NCI-H1092 (cell line): Measurements from ENCODE around the gene PNLDC1.

Experiments used
- DNase-seq: peaks from one replicate; lab custom pipeline; 2025; lab: John Stamatoyannopoulos, UW

The PNLDC1 gene, protein sequence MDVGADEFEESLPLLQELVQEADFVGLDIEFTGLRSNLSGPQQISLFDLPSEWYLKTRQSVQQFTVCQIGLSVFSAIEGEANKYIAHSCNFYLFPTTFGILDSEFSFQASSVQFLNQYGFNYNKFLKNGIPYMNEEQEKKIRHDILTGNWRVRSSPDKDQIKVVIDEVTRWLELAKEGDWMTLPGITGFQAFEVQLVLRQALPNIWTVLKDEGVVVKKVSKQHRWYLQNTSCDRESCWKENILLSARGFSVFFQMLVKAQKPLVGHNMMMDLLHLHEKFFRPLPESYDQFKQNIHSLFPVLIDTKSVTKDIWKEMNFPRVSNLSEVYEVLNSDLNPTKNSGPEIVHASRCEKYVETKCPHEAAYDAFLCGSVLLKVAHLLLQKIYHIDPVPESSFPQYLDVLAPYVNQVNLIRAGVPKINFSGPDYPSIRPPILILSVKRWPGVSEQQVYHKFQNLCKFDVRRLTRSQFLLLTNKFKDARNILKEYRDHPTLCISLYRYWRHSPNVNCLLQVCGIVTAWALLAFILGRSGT

GRCh38 chr6:159800141-159800865, at the start of gene PNLDC1:
TSS of gene PNLDC1 (plus strand) at chr6:159800276. CDS start at chr6:159800308, 32 bp downstream.
- DNase-seq = no peak

DNA sequence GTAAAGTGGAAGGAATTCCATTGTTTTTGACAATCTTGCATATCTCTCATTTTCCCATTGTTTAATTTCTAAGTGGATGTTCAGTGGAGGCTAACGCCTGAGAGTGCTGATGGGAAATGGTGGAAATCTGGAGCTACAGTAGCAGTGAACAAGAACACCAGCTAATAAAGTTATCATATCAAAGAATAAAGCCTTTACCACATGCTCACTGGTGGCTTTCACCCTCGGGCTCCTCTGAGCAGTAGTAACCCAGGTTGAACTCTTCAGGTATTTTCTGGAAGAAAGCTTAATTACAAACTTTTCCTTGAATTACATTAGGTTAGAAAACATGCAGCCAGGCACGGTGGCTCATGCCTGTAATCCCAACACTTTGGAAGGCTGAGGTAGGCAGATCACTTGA, 48.6 kb upstream of the PNLDC1 start:
- DNase-seq = no peak

DNA sequence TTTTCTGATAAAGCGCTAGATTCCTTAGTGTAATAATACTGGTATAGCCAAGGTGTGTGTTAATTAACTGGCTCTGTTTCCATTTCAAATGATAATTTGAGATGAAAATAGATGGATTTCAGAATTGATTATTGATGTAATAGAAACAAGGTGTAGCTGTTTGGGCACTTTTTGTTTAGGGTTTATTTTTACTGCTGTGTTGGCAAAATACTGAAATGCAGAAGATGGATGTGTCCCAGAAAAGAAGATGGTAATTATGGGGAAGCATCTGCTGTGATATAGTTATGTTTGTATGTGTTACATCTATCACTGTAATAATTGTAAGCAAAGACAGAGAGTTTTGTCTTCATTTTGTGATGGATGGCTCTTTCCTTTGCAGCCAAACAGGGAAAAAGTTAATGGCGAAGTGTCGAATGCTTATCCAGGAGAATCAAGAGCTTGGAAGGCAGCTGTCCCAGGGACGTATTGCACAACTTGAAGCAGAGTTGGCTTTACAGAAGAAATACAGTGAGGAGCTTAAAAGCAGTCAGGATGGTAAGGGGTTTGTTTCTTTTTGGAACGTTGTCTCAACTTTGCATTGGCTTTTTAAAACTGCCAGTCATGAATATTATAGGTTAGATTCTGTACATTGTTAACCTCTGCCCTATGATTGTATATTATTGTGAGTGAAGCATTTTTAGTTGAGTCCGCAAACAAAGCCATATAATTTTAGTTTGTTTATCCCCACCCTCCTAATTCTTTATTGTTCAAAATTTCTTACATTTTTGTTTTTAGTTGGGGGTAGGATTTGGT, 46.8 kb upstream of the PNLDC1 start:
- no peak for DNase-seq

- no peak for DNase-seq
These were observed 45.7 kb upstream of the PNLDC1 start for GRCh38 chr6:159754401-159754800.

DNA sequence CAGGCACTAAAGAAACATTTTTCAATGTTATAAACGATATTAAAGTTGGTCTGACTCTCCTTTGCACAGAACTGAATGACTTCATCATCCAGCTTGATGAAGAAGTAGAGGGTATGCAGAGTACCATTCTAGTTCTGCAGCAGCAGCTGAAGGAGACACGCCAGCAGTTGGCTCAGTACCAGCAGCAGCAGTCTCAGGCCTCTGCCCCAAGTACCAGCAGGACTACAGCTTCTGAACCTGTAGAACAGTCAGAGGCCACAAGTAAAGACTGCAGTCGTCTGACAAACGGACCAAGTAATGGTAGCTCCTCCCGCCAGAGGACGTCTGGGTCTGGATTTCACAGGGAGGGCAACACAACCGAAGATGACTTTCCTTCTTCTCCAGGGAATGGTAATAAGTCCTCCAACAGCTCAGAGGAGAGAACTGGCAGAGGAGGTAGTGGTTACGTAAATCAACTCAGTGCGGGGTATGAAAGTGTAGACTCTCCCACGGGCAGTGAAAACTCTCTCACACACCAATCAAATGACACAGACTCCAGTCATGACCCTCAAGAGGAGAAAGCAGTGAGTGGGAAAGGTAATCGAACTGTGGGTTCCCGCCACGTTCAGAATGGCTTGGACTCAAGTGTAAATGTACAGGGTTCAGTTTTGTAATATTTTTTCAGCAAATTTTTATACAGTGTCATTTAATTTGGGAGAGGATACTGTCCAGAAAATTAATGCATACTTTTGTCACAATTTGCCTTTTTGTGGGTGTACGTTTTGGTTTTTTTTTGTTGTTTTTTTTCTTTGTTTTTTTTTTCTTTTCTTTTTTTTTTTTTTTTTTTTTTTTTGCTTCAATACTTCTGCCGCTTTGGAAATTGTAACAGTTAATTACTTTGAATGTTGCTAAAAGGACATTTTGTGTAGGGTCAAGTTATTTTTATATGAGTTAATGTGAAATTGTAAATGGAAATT, 44.8 kb upstream of the PNLDC1 start:
- DNase-seq = no peak

- no peak for DNase-seq
These were observed 43.6 kb upstream of the PNLDC1 start for GRCh38 chr6:159756508-159756907.

DNA sequence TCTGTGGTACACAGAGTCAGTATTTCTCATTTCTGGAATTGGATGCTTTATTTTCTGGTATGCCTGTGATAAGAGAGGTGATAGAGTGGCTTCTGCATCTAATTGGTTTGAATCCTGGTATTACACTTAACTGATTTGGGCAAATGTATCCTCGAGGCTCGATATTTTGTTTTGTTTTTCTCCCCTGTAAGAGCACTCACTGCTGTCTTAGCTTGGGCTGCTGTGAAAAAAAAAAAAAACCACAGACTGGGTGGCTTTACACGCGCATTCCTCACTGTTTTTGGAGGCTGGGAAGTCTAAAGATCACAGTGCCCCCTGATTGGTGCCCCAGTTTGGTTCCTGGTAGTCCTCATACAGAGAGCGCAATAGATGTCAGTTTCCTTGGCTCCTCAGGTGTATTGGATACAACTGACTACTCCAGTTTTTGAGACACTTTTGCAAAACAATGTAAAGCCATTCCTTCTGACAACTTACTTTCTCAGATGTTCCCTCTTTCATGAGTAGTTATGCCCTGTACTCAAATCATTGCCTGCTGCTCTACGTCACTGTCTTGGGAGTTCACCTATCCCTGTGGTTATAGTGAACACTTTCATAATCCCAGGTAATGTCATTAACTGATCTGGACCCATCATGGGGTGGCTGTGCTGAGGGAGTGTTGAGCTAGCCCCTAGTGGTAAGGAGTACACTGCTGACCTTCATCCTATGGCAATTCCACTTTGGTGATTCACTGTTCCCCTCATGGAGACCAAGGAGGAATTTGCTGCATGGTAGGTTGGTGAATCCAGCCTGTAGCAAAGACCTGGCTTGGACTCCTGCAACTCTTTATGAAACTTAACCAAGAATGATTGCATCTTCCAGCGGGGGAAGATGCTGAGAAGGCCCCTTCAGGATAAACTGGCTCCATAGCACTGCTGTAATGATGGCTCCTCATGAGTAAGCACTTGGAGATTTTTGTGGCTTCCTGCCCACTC, 41.8 kb upstream of the PNLDC1 start:
- no peak for DNase-seq

GRCh38 chr6:159759645-159760044, 40.4 kb upstream of the PNLDC1 start:
- DNase-seq = no peak

GRCh38 chr6:159760602-159761057, 39.4 kb upstream of the PNLDC1 start:
- DNase-seq = no peak

- no peak for DNase-seq
These were observed 38.8 kb upstream of the PNLDC1 start for GRCh38 chr6:159761129-159761872.

DNA sequence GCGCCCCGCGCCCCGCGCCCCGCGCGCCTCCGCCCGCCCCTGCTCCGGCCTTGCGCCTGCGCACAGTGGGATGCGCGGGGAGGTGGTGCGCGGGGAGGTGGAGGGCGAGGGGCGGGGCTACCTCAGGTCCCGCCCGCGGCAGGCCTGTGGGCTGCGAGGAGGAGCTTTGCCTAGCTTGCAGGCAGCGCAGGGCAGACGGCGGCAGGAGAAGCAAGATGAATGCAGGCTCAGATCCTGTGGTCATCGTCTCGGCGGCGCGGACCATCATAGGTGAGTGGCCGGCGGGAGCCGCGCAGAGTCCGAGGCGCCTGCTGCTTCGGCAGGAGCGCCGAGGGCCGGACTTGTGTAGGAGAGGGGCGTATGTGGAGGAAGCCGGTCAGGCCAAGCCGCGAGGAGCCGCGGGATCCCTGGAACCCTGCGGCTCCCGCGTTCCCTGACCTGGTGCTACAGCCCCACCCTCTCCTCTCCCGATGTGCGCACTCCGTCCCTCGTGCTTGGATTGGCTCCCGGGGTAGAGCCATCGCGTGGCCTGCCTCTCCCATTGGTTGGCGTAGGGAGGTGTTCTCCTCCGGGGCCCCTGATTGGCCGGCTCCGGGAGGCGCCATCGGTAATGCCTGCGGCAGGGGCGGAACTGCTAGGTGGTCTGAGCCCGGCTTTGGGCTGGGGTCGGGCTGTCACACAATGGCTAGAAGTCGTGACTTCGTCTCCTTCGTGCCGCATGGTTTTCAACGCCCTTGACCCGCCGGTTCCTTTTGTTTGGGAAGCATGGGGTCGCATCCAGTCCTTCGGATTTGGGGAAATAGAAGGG, 38.0 kb upstream of the PNLDC1 start, which contains the start of gene ACAT2:
ACAT2 (plus strand) TSS at position 173 of the 808 bp plus-strand sequence; CDS start at position 216, 43 bp downstream.
- peak; percentile 100 for DNase-seq

DNA sequence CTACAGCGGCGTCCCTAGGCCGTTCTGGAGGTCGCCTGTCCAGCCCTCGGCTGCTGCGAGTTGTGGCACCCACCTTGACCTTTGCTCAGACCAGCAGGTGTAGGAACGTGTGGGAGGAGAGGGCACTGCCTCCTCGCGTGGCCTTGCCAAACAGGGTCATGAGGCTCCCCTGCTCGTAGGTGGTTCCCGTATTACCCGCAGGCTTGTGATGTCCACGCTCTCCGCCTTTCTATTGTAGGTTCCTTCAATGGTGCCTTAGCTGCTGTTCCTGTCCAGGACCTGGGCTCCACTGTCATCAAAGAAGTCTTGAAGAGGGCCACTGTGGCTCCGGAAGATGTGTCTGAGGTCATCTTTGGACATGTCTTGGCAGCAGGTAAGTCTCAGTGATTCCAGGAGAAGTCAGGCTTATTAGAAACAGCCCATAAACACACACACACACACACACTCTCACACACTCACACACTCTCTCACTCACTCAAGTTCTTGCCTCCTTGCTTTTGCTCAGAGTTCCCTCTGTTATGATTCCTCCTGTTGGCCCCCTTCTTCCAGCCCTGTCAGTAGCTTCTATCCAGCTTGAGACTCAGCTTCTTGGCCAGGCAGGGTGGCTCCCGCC, 37.3 kb upstream of the PNLDC1 start:
- DNase-seq = no peak

DNA sequence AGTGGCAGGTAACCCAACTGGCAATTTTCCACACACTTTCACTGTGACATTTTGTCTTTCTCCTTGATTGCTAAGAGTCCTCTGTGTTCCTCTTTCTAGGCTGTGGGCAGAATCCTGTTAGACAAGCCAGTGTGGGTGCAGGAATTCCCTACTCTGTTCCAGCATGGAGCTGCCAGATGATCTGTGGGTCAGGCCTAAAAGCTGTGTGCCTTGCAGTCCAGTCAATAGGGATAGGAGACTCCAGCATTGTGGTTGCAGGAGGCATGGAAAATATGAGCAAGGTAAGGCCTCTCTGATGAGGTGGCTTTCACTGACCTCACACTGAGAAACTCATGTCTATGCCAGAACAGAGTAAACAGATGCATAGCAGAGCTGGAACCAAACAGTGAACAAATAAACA, 33.2 kb upstream of the PNLDC1 start:
- DNase-seq = no peak

GRCh38 chr6:159769470-159769869, 30.6 kb upstream of the PNLDC1 start:
- DNase-seq = no peak

DNA sequence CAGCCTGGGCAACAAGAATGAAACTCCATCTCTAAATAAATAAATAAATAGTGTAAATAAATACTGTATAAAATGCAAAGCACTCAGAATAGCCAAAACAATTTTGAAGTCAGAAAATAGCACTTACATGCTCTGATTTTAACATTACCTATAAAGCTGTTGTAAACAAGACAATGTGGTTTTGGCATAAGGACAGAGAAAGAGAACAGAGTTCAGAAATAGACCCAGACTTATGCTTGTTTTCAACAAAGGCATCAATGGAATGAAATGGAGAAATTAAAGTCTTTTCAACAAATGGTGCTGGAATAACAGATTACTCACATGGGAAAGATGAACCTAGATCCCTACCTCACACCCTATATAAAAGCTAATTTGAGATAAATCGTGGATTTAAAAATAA, 27.9 kb upstream of the PNLDC1 start:
- DNase-seq = no peak

- DNase-seq = no peak
These were observed 22.7 kb upstream of the PNLDC1 start for GRCh38 chr6:159777240-159777904.

- DNase-seq = no peak
These were observed 21.9 kb upstream of the PNLDC1 start for GRCh38 chr6:159778131-159778530.
